ENCODE measurements around the gene TREML4. TPM values are rescaled to one million over a fixed set of nuclear protein-coding genes. Genes with fewer than 3 reads are reported as not detected.
"Not testable (repeated sequence)": the region's sequence is repeated elsewhere in the genome, so short reads cannot be mapped to it uniquely, and the experiment has no call there.

Gene TREML4
- total and polyA plus RNA-seq, 8 donors: not detected

DNA sequence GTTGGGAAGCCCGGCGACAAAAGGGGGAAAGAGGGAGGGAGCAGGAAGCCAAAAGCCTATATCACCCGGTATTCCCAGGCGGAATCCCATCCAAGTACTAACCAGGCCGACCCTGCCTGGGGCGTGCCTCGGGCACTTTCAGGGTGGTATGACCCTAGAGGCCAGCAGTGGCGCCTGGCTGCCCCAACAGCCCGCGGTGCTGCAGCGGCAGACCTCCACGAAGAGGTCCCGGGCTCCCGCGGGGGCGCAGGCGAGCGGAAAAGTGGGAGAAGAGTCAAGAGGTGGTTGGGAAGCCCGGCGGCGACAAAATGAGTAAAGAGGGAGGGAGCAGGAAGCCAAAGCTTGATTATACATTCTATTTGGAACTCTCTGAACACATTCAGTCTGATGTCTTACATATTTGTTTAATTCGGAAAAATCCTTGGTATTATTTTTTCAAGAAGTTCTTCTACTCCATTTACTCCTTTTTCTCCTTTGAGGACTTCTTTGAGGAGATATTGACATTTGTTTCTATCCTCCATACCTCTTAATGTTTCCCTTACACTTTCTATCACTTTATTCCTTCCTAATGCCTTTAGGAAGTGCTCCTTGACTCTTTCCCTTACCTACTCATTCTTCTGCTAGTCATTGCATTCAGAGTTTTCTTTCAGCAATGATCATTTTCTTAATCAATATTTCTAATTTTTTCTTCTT is 11.5 kb downstream of the TREML4 start:
- DNase-seq: no peak
- no peaks in the 10 kb centered on the region for H3K9me3 ChIP-seq
- H3K36me3 ChIP-seq: no peaks in the 10 kb centered on the region
- peaks cover 0 to 54% (median 21%) of the 10 kb centered on the region in 3 donors for H3K27me3 ChIP-seq
- WGBS, 5 donors: 9 to 19% (median 15%) methylated on average over 20 to 22 of the region's 22 CpGs
- TF ChIP-seq CTCF (IDR thresholded peaks at IDR 0.05) (no peak), EP300 (IDR thresholded peaks at IDR 0.05) (no peak), POLR2A (IDR thresholded peaks at IDR 0.05) (no peak), POLR2AphosphoS5 (IDR thresholded peaks at IDR 0.05) (no peak)
- no peaks in the 10 kb centered on the region for H3K4me1 ChIP-seq
- intact Hi-C loops (cut with DNase I; ENCODE audit: low total_unique reads): no loop called here
- H3K4me3 ChIP-seq: no peak overlapping the region
- no peak overlapping the region for H3K27ac ChIP-seq

- H3K4me1 ChIP-seq; intact Hi-C loops (cut with DNase I; ENCODE audit: low total_unique reads); H3K9me3 ChIP-seq; H3K4me3 ChIP-seq; H3K27ac ChIP-seq; H3K36me3 ChIP-seq; DNase-seq: not testable (repeated sequence)
- H3K27me3 ChIP-seq: peaks cover 0 to 12% (median 0%) of the 10 kb centered on the region in 3 donors
- 90 to 99% (median 96%) methylated on average over 3 to 4 of the region's 4 CpGs for WGBS, 5 donors
These were observed 18.4 kb downstream of the TREML4 start for GRCh38 chr6:41246529-41246928.

GRCh38 chr6:41247288-41247865 is 19.2 kb downstream of the TREML4 start:
- Histone ChIP-seq H3K27me3 (peaks cover 0 to 6% (median 0%) of the 10 kb centered on the region in 3 donors), H3K27ac (no peak overlapping the region), H3K4me3 (no peak overlapping the region), H3K36me3 (no peaks in the 10 kb centered on the region), H3K9me3 (no peaks in the 10 kb centered on the region), H3K4me1 (no peaks in the 10 kb centered on the region)
- 64 to 74% (median 68%) methylated on average over 8 to 9 of the region's 9 CpGs for WGBS, 5 donors
- TF ChIP-seq CTCF (IDR thresholded peaks at IDR 0.05) (no peak), POLR2A (IDR thresholded peaks at IDR 0.05) (no peak), EP300 (IDR thresholded peaks at IDR 0.05) (no peak), POLR2AphosphoS5 (IDR thresholded peaks at IDR 0.05) (no peak)
- no peak for DNase-seq
- intact Hi-C loops (cut with DNase I; ENCODE audit: low total_unique reads): no loop called here

DNA sequence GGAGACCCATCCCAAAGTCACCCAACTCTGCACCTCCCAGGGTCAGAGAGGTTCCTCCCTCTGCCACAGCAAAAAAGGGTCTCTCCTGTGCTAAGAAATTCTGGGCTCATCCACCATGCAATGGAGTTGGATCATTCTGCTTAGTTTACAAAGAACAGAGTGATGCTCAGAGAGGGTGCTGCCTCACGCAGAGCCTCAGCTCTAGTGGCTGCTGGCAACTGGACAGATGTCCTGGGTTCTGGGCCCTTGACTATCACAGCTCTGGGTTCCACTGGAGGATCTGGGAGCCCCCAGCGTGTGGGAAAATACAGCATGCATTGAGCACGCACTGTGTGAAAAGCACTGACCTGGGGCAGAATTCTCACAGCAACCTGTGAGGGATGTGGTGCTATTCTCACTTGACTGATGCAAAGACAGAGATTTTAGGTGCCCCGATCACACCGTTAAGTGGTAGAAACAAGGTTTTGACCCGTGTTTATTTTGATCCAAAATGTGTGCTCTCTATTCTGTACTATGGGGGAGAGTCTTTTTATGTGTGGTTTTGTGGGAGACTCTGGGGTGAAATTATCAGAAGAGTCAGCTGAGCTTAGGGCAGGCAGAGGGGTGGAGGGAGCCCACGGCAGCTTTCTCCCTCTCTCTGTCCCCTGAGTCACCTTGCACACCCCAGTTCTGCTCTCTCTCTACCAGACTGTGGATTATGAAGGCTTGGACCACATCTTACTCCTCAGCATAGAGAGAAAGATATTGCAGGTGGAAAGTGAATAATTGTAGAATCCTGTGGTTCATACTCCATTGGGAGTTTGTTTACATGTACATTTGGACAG is 19.9 kb downstream of the TREML4 start:
- H3K9me3 ChIP-seq: no peaks in the 10 kb centered on the region
- intact Hi-C loops (cut with DNase I; ENCODE audit: low total_unique reads): no loop called here
- no peak for DNase-seq
- H3K36me3 ChIP-seq: no peaks in the 10 kb centered on the region
- 67 to 85% (median 76%) methylated on average over 6 to 7 of the region's 7 CpGs for WGBS, 5 donors
- no peaks in the 10 kb centered on the region for H3K27me3 ChIP-seq
- TF ChIP-seq POLR2A (IDR thresholded peaks at IDR 0.05): no peak
- TF ChIP-seq CTCF (IDR thresholded peaks at IDR 0.05): no peak
- no peak for TF ChIP-seq EP300 (IDR thresholded peaks at IDR 0.05)
- TF ChIP-seq POLR2AphosphoS5 (IDR thresholded peaks at IDR 0.05): no peak
- no peak overlapping the region for H3K4me3 ChIP-seq
- H3K27ac ChIP-seq: no peak overlapping the region
- H3K4me1 ChIP-seq: no peaks in the 10 kb centered on the region
